NCI-H226 (cell line): ENCODE measurements around the gene TMPRSS4.
A peak's percentile ranks its signal among the peaks of the same experiment; 100 is the strongest.

Experiments
- DNase-seq: peaks from one replicate; pipeline ENCODE4 v3.0.0-alpha.2; 2015

The TMPRSS4 gene

DNA sequence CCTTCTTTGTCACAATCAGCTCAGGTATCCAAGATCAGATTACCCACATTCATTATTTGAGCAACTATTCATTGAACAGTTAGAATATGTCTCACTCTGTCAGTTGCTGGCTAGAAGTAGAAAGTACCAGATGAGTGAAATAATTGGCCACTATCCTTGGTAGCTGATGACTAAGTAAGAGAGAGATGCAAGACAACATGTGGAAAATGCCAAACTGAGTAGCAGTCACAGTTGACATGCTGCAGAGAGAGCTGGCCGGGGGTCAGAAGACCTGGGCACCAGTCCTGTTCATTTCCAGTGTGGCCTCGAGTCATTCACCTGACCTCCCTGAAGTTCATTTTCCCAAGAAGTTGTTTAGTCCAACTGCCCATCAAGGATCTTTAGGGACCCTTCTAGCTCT lies 32.4 kb downstream of the TMPRSS4 start:
- DNase-seq = peak; percentile 6

DNA sequence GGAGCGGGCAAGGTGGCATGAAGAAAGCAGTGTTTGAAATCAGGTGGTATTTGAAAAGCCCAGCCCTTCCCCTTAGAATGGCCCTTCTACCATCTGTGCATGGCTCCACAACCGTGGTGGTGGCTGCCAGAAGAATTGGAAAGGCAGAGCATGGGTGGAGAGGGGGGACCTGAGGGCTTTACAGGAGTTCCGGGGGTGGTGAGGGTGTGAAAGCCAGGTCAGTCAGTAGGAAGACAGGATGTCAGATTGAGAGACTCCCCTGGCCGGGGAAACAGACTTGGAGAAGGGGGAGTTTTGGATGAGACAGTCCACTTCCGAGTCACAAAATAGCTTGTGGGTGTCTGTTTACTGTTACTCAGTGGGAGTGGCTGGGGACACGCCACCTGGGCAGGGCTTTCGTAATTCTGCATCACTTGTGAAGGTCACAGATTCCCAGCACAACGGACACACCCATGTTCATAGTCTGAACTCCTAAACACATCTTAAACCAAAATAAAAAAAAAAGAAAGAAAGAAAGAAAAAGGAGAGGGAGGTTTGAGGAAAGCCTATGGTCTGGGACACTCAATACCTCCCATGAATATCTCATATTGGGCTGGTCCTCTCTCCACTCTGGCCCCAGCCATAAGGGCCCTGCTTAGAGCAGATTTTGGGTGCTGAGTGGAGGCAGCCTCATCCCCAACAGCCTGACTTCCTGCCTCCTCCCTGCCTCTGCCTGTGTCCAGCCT lies 34.3 kb downstream of the TMPRSS4 start:
- DNase-seq = no peak

GRCh38 chr11:118111744-118112035 lies 34.8 kb downstream of the TMPRSS4 start:
- DNase-seq = no peak

- no peak for DNase-seq
These were observed 36.0 kb downstream of the TMPRSS4 start for GRCh38 chr11:118112711-118113430.

DNA sequence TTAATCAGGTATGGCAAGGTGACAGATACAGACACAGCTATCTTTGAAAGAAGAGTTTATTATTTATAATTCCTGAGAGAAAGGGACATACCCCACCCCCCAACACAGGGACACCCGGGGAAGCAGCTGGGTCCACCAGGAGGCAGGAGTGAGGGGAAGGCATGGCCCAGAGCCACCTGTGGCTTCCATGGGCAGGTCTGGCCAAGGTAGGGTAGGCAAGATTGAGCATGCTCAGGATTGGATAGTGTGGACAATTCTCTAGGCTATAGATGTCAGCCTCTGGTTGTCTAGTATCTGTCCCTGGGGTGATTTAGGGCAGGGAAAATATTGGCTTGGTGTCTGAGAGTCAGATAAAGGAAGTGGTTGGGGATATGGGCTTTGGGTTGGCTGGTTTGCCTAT lies 37.4 kb downstream of the TMPRSS4 start:
- no peak for DNase-seq

GRCh38 chr11:118115048-118115447 lies 38.2 kb downstream of the TMPRSS4 start:
- no peak for DNase-seq

- no peak for DNase-seq
These were observed 41.1 kb downstream of the TMPRSS4 start for GRCh38 chr11:118117790-118118601.

- DNase-seq = no peak
These were observed 43.9 kb downstream of the TMPRSS4 start for GRCh38 chr11:118120793-118121192.

DNA sequence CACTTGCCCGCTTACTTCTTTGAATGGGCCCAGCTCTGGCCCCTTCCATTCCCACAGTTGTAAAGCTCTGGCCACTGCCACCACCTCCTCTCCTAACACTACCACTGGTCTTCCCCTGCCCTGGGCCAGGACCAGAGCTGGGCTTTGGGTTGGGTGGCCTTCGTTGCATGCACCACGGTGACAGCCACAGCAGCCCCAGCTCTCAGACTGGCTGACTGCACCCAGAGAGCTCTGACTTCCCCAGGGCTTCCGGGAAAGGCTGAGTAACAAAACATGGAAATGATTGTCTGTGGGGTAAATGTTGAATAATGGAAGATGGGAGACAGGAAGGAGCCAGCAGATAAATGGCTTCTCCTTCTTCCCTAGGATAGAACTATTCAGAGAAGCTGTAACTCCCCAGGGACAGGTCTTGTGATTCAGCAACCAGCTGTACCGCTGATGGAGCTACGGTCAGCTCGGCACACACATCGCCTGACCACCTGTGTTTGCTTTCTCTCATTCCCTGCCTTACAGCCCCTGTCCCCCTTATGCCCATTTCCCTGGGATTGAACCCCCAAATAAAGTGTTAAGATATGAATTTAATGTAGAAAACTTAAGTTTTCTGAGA lies 48.2 kb downstream of the TMPRSS4 start:
- DNase-seq = no peak

GRCh38 chr11:118126082-118126838 lies 49.4 kb downstream of the TMPRSS4 start:
- peak; percentile 21 for DNase-seq

DNA sequence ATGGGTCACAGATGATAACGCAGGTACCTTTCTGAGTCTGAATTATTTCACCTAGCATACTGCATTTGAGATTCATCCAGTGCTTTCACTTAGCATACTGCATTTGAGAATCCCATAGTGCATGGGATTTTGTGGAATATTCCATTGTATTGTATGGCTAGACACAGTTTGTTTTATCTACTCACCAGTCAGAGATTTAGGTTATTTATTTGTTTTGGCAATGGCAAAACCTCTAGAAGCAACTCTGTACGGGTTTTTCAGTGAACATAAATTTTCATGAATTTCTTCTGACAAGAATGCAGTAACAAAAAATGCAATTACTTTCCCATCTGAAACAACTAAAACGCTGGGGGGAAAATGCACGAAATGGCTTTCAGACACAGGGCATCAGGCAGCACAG lies 51.4 kb downstream of the TMPRSS4 start:
- DNase-seq = no peak

DNA sequence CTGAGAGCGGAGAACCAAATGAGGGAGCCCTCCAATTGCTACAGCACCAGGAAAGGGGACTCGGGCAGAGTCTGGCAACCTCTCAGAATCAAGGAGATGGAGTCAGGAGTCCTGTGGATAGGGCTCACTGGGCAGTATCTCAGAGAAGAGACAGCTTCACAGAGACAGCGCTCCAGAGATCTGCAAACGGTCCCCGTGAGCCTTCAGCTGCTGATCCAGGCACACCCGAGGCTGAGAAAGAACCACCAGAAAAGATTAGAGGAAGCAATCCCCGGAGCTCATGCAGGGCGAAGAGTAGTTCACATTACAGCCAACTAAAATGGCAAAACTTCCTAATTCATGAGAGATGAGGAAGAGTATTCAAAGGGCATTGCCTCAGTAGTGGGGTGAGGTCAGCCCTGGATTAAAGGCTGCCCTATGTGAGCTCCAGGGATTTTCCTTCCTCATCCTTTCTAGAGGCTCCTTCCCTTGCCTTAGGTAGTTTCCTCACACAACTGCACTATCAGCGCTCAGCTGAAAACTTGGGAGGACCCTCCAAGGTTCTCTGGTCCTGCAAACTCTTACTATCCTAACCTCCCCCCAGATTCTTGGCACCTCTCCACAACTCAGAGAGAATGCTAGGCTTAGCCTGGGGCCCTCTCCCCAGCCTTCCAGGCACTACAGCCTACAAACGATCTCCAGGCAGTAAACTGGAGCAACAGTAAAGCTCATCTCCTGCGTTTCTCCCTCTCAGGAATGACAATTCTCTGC lies 52.0 kb downstream of the TMPRSS4 start:
- DNase-seq = no peak

DNA sequence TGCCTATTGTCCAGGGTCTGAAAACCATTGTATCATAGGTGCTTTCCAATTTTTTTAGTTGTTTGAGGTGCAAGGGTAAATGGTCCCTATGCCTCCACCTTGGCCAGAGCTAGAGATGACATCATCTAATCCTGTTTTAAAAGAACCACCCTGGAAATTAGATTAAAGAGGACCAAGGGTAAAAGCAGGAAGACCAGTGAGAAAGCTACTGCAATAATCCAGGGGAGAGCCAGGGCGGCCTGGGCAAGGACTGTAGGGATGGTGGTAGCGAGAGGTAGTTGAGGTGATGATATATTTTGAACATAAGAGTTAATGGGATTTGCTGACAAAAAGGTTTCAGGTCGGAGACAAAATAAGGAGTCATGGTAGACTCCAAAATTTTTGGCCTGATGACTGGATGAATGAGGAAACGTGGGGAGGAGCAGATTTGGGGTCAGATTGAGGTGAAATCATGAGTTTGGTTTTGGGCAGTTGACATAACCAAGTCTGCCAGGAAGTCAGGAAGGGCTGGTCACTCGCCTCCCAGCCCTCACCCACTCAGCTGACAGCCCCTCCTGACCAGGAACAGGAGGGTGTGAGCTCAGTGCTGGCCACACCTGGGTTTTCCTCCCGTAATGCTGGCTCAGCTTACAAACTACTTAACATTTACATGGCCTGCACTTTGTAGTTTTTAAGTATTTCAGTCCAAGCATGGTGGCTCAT lies 52.7 kb downstream of the TMPRSS4 start:
- no peak for DNase-seq

DNA sequence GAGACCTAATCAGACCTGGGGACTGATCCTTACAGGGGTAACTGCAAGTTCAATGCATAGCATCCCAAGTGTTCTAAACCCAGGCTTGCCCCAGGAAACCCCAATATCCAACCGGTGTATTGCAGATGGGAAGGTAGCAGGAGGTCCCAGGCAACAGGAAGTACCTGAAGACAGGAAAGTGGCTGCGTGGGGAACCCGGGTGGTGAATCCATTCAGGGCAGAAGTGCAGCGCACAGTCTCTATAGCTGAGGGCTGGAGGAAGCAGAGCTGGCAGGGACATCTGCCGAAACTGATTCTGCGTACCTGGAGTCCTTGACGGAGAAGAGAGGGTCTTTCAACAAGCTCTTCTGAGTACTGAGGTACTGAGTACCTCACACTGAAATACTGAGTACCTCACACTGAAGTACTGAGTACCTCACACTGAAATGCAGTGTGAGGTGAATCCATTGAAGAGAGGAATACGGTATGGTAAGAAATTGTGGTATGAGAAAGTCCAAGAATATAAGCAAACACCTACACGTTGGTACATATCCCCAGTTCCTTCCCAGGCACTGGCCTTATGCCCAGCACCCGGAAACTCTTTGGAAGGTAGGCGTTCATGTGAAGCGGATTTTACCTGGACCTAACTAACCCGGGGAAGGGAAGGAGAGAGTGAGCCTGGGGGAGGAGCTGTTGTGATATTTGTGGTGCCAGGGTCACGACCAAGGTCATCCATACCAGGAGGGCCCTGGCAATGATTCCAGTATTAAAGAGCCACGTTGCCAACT lies 55.7 kb downstream of the TMPRSS4 start:
- no peak for DNase-seq

GRCh38 chr11:118133816-118134215 lies 56.9 kb downstream of the TMPRSS4 start:
- no peak for DNase-seq

DNA sequence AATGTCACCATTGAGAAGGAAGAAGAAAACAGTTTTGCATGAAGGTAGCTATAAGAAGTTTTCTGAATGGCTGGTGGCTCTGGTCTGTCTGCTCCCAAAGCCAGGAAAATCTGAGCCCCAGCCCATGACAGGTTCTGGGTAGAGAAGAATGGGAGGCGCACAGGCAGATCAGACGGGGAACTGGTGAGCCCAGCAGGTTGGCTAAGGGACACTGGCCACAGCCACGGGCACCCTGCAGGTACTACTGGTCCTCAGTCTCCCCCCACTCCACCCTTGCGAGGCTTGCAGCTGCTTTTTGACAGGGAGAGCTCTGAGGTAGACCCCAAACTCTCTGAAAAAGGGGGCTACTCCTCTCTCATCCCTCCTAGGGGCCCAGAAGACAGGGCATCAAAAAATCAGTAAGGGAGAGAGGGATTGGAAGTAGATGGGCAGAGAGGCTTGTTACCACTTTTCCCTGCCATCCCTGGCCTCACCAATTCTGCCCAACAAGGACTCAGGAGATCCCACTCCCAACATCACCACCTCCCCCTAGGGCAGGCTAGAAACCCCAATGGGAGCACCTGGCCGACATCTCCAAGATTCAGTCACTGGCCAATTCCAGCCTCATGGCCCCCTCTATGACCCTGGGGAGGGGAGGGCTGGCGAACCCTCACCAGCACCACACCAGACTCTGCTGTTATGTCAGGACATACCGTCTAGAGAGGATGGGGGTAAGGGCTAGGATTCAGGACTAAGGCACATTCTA lies 58.3 kb downstream of the TMPRSS4 start:
- no peak for DNase-seq

- DNase-seq = no peak
These were observed 58.9 kb downstream of the TMPRSS4 start for GRCh38 chr11:118135796-118136165.

DNA sequence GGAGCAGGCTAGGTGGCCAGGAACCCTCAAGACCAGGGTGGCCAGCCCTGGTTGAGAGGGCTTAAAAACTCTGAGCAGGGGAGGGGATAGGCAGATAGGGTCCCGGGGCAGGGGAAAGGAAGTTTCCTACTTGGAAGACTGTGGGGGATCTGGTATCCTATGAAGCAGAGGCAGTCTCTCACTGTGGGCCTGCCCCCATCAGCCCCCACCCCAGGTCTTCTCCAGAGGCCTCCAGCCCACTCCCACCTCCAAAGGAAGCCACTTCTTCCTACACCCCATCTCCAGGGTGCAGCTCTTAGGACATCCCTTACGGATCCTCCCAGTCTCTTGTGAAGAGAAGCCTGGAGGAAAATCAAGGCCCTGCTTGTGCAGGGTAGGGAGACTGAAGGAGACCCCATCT lies 59.5 kb downstream of the TMPRSS4 start:
- no peak for DNase-seq

DNA sequence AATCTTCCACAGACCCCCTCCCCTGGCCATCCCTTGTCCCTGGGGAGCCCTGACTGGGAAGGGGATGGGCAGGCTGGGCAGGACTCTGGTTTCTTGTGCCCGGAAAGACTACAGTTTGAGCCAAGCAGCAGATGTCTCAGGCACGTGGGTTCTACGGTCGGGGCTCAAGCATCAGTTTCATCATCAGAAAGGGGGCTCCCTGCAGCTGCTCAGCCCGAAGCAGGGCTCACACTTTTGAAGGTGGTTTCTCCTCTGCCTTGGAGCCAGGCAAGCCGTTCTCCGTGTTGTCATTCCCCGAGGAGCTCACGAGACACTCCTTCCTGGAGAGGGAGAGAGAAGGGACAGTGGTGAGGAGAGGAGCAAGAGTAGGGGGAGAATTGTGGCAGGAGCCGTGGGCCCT lies 59.9 kb downstream of the TMPRSS4 start:
- no peak for DNase-seq
